ENCODE data around the gene SPTBN5.

- TF ChIP-seq CTCF (conservative IDR thresholded peaks at IDR 0.05; ENCODE audit: low read length) (no peak), EZH2phosphoT487 (IDR thresholded peaks at IDR 0.05; ENCODE audit: borderline replicate concordance) (no peak)
Observed at GRCh38 chr15:41896566-41896965, 2.7 kb upstream of the SPTBN5 start.

Measured in Loucy (cell line).